ENCODE results near the gene ATMIN. TPM values are rescaled to one million over a fixed set of nuclear protein-coding genes. Genes with fewer than 3 reads are reported as not detected.

The ATMIN gene
- total and polyA plus RNA-seq, 10 donors, result 9.7 to 34.3 (median 26.2) TPM

DNA sequence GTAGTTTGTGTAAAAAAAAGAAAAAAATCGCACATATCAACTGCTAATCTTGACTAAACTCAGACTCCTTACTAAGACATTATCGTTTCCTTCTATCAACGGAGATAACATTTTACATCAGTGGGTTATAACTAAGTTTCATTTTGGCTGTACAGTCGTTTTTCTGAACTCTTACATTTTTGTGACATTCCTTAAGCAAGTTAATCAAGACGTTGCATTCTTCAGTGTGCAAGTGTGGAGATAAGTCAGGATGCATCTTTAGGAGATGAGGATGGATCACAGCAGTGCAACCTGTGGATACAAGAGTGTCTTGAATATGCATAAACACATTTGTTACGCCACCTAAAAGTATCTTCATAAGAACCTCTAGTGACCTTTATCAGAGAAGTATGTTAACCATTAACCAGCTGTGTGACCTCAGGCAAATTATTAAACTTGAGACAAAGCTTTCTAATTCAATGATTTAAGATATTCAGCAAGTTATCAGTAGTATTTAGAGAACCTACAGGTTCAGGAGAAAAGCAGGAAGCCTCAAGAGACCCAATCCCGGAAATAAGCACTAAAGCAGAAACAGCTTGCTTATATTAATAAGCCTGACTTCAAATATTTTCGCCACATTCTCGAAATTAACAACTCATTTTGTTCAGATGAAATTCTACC lies 38.4 kb upstream of the ATMIN start:
- DNase-seq, result no peak
- H3K4me3 ChIP-seq, result peak overlapping the region in 7 of 8 donors; percentile 13 to 64 (median 31)
- intact Hi-C loops (cut with DNase I; ENCODE audit: low total_unique reads), result no loop called here

GRCh38 chr16:80997964-80998620 lies 37.5 kb upstream of the ATMIN start:
- H3K27me3 ChIP-seq (replicated peaks in 1 of 7), result no peaks in the 10 kb centered on the region
- H3K36me3 ChIP-seq, result peaks cover 0 to 16% (median 0%) of the 10 kb centered on the region in 6 donors
- no peak for DNase-seq
- TF ChIP-seq POLR2A (IDR thresholded peaks at IDR 0.05), result no peak
- H3K9me3 ChIP-seq, result no peaks in the 10 kb centered on the region
- 73 to 86% (median 74%) methylated on average over 7 of the region's 7 CpGs for WGBS, 5 donors
- H3K27ac ChIP-seq, result peak overlapping the region in 7 of 8 donors; percentile 61 to 79 (median 77)
- peaks cover 0 to 46% (median 20%) of the 10 kb centered on the region in 6 donors for H3K4me1 ChIP-seq
- H3K4me3 ChIP-seq, result peak overlapping the region in 4 of 8 donors; percentile 31 to 64 (median 38)
- intact Hi-C loops (cut with DNase I; ENCODE audit: low total_unique reads), result no loop called here

More for the DNA sequence above, 38.4 kb upstream of the ATMIN start:
- peaks cover 0 to 22% (median under 1%) of the 10 kb centered on the region in 6 donors for H3K36me3 ChIP-seq
- 2 to 9% (median 5%) methylated on average over 9 of the region's 9 CpGs for WGBS, 5 donors
- H3K27ac ChIP-seq, result peak overlapping the region; percentile 38 to 79 (median 74)
- H3K9me3 ChIP-seq, result no peaks in the 10 kb centered on the region
- H3K4me1 ChIP-seq, result peaks cover 0 to 39% (median 17%) of the 10 kb centered on the region in 6 donors
- H3K27me3 ChIP-seq (replicated peaks in 1 of 7), result no peaks in the 10 kb centered on the region
- TF ChIP-seq CTCF (IDR thresholded peaks at IDR 0.05 in 8 of 11, conservative IDR thresholded peaks at IDR 0.05 in 3 of 11) (no peak), POLR2A (IDR thresholded peaks at IDR 0.05) (no peak), POLR2AphosphoS5 (IDR thresholded peaks at IDR 0.05) (no peak)

GRCh38 chr16:81000873-81001272 lies 34.8 kb upstream of the ATMIN start:
- intact Hi-C loops (cut with DNase I; ENCODE audit: low total_unique reads), result no loop called here
- H3K4me3 ChIP-seq, result no peak overlapping the region
- TF ChIP-seq POLR2A (IDR thresholded peaks at IDR 0.05) (no peak), CTCF (IDR thresholded peaks at IDR 0.05 in 8 of 11, conservative IDR thresholded peaks at IDR 0.05 in 3 of 11) (no peak), POLR2AphosphoS5 (IDR thresholded peaks at IDR 0.05) (no peak)

DNA sequence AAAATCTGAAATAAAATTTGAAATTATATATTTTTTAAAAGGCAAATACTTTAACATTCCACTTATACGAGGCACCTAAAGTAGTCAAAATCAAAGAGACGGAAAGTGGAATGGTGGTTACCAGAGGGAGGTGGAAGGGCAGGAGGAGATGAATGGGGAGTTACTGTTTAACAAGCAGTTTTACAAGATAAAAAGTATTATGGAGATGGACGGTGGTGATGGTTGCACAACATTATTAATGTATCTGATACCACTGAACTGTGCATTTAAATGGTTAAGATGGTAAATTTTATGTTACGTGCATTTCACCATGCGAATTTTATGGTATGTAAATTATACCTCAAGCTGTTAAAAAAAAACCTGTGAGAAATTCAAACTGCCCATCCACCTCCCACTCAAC lies 34.3 kb upstream of the ATMIN start:
- Histone ChIP-seq H3K27ac (no peak overlapping the region), H3K9me3 (no peaks in the 10 kb centered on the region), H3K36me3 (no peaks in the 10 kb centered on the region), H3K4me1 (peaks cover 14 to 69% (median 47%) of the 10 kb centered on the region in 6 donors), H3K27me3 (replicated peaks in 1 of 7) (no peaks in the 10 kb centered on the region), H3K4me3 (no peak overlapping the region)
- 77 to 88% (median 81%) methylated on average over 5 of the region's 5 CpGs for WGBS, 5 donors
- TF ChIP-seq POLR2A (IDR thresholded peaks at IDR 0.05) (no peak), CTCF (IDR thresholded peaks at IDR 0.05 in 8 of 11, conservative IDR thresholded peaks at IDR 0.05 in 3 of 11) (no peak), POLR2AphosphoS5 (IDR thresholded peaks at IDR 0.05) (no peak)
- intact Hi-C loops (cut with DNase I; ENCODE audit: low total_unique reads), result no loop called here
- no peak for DNase-seq

More at GRCh38 chr16:81000873-81001272, 34.8 kb upstream of the ATMIN start:
- 92 to 98% (median 97%) methylated on average over 3 of the region's 3 CpGs for WGBS, 5 donors
- Histone ChIP-seq H3K9me3 (no peaks in the 10 kb centered on the region), H3K27me3 (replicated peaks in 1 of 7) (no peaks in the 10 kb centered on the region), H3K36me3 (no peaks in the 10 kb centered on the region), H3K27ac (no peak overlapping the region), H3K4me1 (peaks cover 14 to 69% (median 44%) of the 10 kb centered on the region in 6 donors)
- DNase-seq, result no peak

All from spleen (tissue), 11 donors.